ENCODE results near the gene ENAH. TPM values are rescaled to one million over a fixed set of nuclear protein-coding genes. Genes with fewer than 3 reads are reported as not detected.

The ENAH gene
- total and polyA plus RNA-seq, 9 of the 15 experiments (the other 6 are each of a cell fraction or from before 2014, with no cell fraction given), result 0.03 to 1.2 (median 0.15) TPM

DNA sequence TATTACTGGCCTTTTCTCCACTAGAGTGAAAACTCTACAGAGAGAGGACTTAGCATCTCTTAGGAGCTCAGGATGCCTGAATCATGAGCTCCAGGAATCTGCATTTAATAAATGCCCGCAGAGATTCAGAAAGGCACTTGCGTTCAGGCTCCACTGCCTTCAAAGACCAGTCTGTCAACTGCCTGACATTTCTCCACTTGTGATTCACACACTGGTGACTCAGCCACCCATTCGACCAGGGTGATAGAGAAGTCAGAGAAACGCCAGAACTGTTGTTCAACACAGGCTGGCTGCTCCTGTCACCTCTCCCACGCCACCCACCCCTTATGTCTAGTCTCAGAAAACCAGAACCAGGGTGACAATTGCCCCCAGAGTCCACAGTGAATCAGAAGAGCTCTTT is 198.2 kb downstream of the ENAH start (continued):
- TF ChIP-seq NEUROD1 (IDR thresholded peaks at IDR 0.05; ENCODE audit: borderline replicate concordance, low read depth, low read length, partially characterized antibody) (no peak), ERF (CRISPR knock-in tag; IDR thresholded peaks at IDR 0.05) (no peak), CAMTA2 (CRISPR knock-in tag; conservative IDR thresholded peaks at IDR 0.05) (no peak), ZNF347 (CRISPR knock-in tag; IDR thresholded peaks at IDR 0.05; ENCODE audit: low read depth) (no peak), KDM1A (IDR thresholded peaks at IDR 0.05) (peak in 1 of 2 experiments; percentile 25; a peak in 1 of 4 replicates), ZNF507 (tag; conservative IDR thresholded peaks at IDR 0.05) (no peak), SMARCE1 (IDR thresholded peaks at IDR 0.05) (peak; percentile 65; the same call in 1 of the 2 replicates), CTBP1 (IDR thresholded peaks at IDR 0.05; ENCODE audit: borderline replicate concordance) (0 out of 2 replicates have a peak, but pooled peaks have one; percentile 13), ZHX1 (conservative IDR thresholded peaks at IDR 0.05; ENCODE audit: low read length) (no peak), ZNF75A (CRISPR knock-in tag; IDR thresholded peaks at IDR 0.05) (no peak), MAFK (IDR thresholded peaks at IDR 0.05; ENCODE audit: low read length) (no peak), TAF1 (IDR thresholded peaks at IDR 0.05; ENCODE audit: control insufficient read depth, extremely low read depth, insufficient read depth, low read length, severe bottlenecking) (no peak), TOE1 (IDR thresholded peaks at IDR 0.05; ENCODE audit: borderline replicate concordance) (no peak), TOE1 (CRISPR knock-in tag; IDR thresholded peaks at IDR 0.05; ENCODE audit: borderline replicate concordance, low read depth) (no peak), PTRF (tag; IDR thresholded peaks at IDR 0.05) (no peak)
- TF ChIP-seq, protein P1, sequence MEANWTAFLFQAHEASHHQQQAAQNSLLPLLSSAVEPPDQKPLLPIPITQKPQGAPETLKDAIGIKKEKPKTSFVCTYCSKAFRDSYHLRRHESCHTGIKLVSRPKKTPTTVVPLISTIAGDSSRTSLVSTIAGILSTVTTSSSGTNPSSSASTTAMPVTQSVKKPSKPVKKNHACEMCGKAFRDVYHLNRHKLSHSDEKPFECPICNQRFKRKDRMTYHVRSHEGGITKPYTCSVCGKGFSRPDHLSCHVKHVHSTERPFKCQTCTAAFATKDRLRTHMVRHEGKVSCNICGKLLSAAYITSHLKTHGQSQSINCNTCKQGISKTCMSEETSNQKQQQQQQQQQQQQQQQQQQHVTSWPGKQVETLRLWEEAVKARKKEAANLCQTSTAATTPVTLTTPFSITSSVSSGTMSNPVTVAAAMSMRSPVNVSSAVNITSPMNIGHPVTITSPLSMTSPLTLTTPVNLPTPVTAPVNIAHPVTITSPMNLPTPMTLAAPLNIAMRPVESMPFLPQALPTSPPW (CRISPR knock-in tag; IDR thresholded peaks at IDR 0.05), result 0 out of 2 replicates have a peak, but pooled peaks have one; percentile 9
- TF ChIP-seq, protein P2, sequence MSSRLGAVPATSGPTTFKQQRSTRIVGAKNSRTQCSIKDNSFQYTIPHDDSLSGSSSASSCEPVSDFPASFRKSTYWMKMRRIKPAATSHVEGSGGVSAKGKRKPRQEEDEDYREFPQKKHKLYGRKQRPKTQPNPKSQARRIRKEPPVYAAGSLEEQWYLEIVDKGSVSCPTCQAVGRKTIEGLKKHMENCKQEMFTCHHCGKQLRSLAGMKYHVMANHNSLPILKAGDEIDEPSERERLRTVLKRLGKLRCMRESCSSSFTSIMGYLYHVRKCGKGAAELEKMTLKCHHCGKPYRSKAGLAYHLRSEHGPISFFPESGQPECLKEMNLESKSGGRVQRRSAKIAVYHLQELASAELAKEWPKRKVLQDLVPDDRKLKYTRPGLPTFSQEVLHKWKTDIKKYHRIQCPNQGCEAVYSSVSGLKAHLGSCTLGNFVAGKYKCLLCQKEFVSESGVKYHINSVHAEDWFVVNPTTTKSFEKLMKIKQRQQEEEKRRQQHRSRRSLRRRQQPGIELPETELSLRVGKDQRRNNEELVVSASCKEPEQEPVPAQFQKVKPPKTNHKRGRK (tag; IDR thresholded peaks at IDR 0.05), result no peak
